ENCODE results near the gene KCNAB3.

KCNAB3 gene

GRCh38 chr17:7875804-7876370, 53.8 kb downstream of the KCNAB3 start:
- DNase-seq (ENCODE audit: low read depth): no peak

DNA sequence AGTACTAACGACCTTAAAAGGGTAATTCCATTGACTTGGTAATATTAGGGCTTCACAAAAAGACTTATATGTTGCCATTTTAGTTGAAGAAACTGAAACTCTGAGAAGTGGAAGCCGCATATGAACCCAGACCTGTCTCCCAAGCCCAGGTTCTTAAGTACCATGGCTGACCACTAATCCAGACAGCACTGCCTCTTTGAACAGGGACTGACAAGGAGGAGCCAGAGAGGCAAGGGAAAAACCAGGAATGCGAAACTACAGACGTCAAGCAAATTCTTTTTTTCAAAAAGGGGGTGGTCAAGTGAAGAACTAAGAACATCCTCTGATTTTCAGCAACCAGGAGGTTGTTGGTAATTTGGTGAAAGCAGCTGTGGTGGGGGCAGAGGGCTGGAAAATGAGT, 56.6 kb downstream of the KCNAB3 start:
- DNase-seq (ENCODE audit: low read depth): no peak

Data from GM04504 (cell line).